Measurements from ENCODE around the gene ELMO2. TPM values are rescaled to one million over a fixed set of nuclear protein-coding genes. Genes with fewer than 3 reads are reported as not detected.

ELMO2 gene
- total RNA-seq, 4 donors from 2014 or later: 13.5 to 30.0 (median 22.1) TPM

DNA sequence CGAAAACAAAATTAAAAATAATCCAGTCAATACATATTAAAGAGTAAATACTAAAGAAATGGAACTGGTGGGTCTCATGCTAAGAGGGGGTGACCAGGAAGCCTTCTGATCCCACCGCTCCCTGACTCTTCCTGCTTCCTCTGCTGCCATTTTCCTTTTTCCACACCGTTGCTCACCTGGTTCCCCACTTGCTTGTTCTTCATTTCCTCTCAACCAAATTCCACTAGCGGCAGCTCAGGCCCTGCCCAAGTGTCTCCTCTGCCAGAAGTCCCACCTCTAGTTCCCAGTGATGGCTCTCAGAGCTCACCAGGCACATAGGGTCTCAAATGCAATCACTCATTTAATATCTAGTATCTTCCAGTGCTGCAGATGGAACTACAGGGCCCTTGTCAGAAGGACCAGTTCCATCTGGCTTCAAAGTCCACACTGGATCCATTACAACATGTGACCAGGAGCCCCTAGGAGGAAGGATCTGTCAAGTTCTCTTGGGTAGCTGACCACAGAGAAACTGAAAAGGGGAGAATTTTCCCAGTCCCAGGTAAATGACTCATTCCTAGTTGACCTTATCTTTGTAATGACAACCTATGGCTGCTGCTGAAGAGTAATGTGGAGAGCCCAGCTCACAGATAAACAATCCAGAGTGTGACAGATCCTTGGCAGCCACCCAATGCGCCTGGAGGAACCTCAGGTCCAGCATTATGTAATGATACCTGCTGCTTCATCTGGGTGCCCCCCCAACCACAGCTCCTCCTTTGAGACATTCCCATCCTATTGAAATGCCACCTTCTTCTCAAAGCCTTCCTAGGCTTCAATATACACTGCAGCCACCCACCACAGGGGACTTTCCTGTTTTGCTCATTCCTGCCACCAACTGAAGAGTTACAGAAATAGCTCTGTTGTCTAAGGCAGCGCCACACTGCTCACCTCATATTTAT, 38.2 kb downstream of the ELMO2 start:
- in situ Hi-C loops (cut with MboI; ENCODE audit: low pct_ligation_motif_present in 1 of 4, low pct_unique_long_range_greater_than_20kb in 1 of 4, low sequenced_read_pairs in 3 of 4) (no loop called here), intact Hi-C loops (cut with DNase I; ENCODE audit: low total_unique reads) (no loop called here)
- no peak for DNase-seq
- TF ChIP-seq POLR2AphosphoS5 (IDR thresholded peaks at IDR 0.05) (no peak), EP300 (IDR thresholded peaks at IDR 0.05; ENCODE audit: low read depth) (no peak)
- TF ChIP-seq, protein P1, sequence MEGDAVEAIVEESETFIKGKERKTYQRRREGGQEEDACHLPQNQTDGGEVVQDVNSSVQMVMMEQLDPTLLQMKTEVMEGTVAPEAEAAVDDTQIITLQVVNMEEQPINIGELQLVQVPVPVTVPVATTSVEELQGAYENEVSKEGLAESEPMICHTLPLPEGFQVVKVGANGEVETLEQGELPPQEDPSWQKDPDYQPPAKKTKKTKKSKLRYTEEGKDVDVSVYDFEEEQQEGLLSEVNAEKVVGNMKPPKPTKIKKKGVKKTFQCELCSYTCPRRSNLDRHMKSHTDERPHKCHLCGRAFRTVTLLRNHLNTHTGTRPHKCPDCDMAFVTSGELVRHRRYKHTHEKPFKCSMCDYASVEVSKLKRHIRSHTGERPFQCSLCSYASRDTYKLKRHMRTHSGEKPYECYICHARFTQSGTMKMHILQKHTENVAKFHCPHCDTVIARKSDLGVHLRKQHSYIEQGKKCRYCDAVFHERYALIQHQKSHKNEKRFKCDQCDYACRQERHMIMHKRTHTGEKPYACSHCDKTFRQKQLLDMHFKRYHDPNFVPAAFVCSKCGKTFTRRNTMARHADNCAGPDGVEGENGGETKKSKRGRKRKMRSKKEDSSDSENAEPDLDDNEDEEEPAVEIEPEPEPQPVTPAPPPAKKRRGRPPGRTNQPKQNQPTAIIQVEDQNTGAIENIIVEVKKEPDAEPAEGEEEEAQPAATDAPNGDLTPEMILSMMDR (IDR thresholded peaks at IDR 0.05): no peak
- Histone ChIP-seq H3K36me3 (peaks cover 0 to 54% (median 30%) of the 10 kb centered on the region in 4 donors), H3K27ac (no peak overlapping the region), H3K4me3 (no peak overlapping the region), H3K9me3 (no peaks in the 10 kb centered on the region), H3K4me1 (peaks cover 4 to 12% (median 8%) of the 10 kb centered on the region in 4 donors), H3K27me3 (no peaks in the 10 kb centered on the region)
- WGBS, 2 donors (ENCODE audit: low coverage in 1 of 2): 94 to 95% methylated on average over 4 to 6 of the region's 6 CpGs

DNA sequence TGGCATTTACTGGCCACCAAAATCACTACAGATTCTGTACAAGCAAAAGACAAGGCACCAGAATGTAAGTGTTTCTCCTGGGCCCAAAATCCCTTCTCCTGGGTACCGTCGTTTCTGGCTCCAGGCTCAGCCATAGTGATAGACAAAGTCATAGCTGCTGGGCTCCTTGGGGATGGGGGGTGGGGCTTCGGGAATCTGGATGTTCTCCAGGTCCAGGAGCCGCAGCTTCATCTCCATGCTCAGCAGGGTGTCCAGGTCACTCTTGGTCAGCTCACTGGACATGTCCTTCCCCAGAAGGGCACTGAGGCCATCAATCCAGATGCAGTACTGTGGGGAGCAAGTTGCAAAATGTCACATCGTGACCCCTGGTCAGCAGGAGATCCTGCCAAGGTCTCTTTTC, 39.2 kb downstream of the ELMO2 start:
- WGBS, 2 donors (ENCODE audit: low coverage in 1 of 2): 90 to 100% methylated on average over 3 to 5 of the region's 5 CpGs
- intact Hi-C loops (cut with DNase I; ENCODE audit: low total_unique reads): no loop called here
- in situ Hi-C loops (cut with MboI; ENCODE audit: low pct_ligation_motif_present in 1 of 4, low pct_unique_long_range_greater_than_20kb in 1 of 4, low sequenced_read_pairs in 3 of 4): no loop called here

DNA sequence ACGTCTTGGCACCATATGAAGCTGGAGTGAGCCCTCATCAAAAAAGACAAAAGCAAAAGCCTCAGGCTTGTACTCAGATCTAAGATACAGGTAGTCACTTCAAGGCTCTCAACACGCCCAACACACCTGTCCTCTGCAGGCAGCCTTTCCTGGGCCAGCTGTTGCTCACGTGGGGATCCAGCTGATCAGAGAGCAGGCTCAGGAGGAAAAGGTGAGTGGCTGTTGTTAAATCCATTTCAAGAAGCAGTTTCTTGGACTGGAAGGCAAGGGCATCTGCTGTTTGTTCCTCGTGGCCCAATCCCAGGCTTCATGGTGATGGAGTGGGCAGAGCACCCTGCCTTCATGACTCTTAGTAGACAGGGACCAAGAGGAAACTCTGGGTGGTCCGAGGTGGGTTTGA, 39.6 kb downstream of the ELMO2 start:
- no peak for DNase-seq
- intact Hi-C loops (cut with DNase I; ENCODE audit: low total_unique reads) (no loop called here), in situ Hi-C loops (cut with MboI; ENCODE audit: low pct_ligation_motif_present in 1 of 4, low pct_unique_long_range_greater_than_20kb in 1 of 4, low sequenced_read_pairs in 3 of 4) (no loop called here)
- no peaks in the 10 kb centered on the region for H3K9me3 ChIP-seq
- peaks cover 7 to 26% (median 21%) of the 10 kb centered on the region in 4 donors for H3K4me1 ChIP-seq
- H3K36me3 ChIP-seq: peaks cover 0 to 46% (median 23%) of the 10 kb centered on the region in 4 donors
- no peak overlapping the region for H3K27ac ChIP-seq
- WGBS, 2 donors (ENCODE audit: low coverage in 1 of 2): 85% methylated on average over 5 of the region's 5 CpGs; no CpG with 5 or more reads in 1 of the 2 donors
- H3K27me3 ChIP-seq: no peaks in the 10 kb centered on the region
- no peak overlapping the region for H3K4me3 ChIP-seq
- no peak for TF ChIP-seq EP300 (IDR thresholded peaks at IDR 0.05; ENCODE audit: low read depth)
- no peak for TF ChIP-seq POLR2AphosphoS5 (IDR thresholded peaks at IDR 0.05)
- TF ChIP-seq POLR2A (IDR thresholded peaks at IDR 0.05): no peak
- TF ChIP-seq, protein P1 (IDR thresholded peaks at IDR 0.05): no peak

More for the DNA sequence above, 39.2 kb downstream of the ELMO2 start:
- peaks cover 7 to 22% (median 17%) of the 10 kb centered on the region in 4 donors for H3K4me1 ChIP-seq
- no peaks in the 10 kb centered on the region for H3K27me3 ChIP-seq
- no peak overlapping the region for H3K27ac ChIP-seq
- no peak overlapping the region for H3K4me3 ChIP-seq
- H3K36me3 ChIP-seq: peaks cover 0 to 46% (median 25%) of the 10 kb centered on the region in 4 donors
- H3K9me3 ChIP-seq: no peaks in the 10 kb centered on the region
- no peak for TF ChIP-seq POLR2AphosphoS5 (IDR thresholded peaks at IDR 0.05)
- no peak for TF ChIP-seq POLR2A (IDR thresholded peaks at IDR 0.05)
- TF ChIP-seq, protein P1 (IDR thresholded peaks at IDR 0.05): no peak
- no peak for TF ChIP-seq EP300 (IDR thresholded peaks at IDR 0.05; ENCODE audit: low read depth)
- no peak for DNase-seq

DNA sequence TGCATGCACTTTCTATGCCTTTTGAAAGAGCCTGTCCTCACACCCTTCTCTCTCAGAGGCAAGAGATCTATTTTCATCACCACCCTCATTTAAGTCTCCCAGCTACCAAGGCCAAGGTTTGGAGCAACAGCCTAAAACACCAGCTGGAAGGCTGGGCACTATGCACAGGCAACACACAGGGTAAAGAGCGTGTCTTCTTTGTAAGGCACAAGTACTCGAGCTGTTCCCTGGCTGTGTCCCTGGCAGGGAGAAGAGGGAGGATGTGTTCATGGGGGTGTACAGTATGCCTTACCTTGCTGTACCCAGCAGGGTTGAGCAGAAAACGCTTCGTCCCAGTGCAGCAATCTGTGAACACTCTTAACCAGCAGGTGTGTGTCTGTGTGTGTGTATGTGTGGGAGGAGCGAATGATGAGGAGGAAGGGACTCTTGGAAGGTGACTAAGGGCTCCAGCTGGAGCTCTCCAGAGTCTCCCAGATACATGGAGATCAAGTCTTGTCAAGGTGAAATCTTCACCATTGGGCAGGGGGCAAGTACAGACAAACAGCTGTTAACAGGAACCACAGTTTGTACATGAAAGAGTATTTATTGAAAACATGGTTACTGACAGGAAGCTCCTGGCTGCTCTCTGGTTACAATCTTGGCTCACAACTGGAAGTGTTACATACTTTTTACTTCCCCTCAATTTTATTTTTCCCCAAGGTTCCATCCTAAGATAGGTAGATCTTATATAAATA, 40.8 kb downstream of the ELMO2 start:
- intact Hi-C loops (cut with DNase I; ENCODE audit: low total_unique reads) (no loop called here), in situ Hi-C loops (cut with MboI; ENCODE audit: low pct_ligation_motif_present in 1 of 4, low pct_unique_long_range_greater_than_20kb in 1 of 4, low sequenced_read_pairs in 3 of 4) (no loop called here)
- Histone ChIP-seq H3K27me3 (no peaks in the 10 kb centered on the region), H3K4me1 (peaks cover 9 to 29% (median 21%) of the 10 kb centered on the region in 4 donors), H3K4me3 (no peak overlapping the region), H3K9me3 (no peaks in the 10 kb centered on the region), H3K36me3 (peaks cover 0 to 34% (median 15%) of the 10 kb centered on the region in 4 donors), H3K27ac (no peak overlapping the region)
- TF ChIP-seq EP300 (IDR thresholded peaks at IDR 0.05; ENCODE audit: low read depth) (no peak), POLR2A (IDR thresholded peaks at IDR 0.05) (no peak), POLR2AphosphoS5 (IDR thresholded peaks at IDR 0.05) (no peak)
- TF ChIP-seq, protein P1 (IDR thresholded peaks at IDR 0.05): no peak
- WGBS, 2 donors (ENCODE audit: low coverage in 1 of 2): 87 to 100% methylated on average over 2 to 5 of the region's 5 CpGs
- no peak for DNase-seq

Data from transverse colon (tissue), 4 donors.